ENCODE data around the gene MYMX. TPM values are rescaled to one million over a fixed set of nuclear protein-coding genes. Genes with fewer than 3 reads are reported as not detected.

MYMX gene
- polyA plus RNA-seq, 3 donors = 1.2 to 20.5 (median 2.1) TPM

DNA sequence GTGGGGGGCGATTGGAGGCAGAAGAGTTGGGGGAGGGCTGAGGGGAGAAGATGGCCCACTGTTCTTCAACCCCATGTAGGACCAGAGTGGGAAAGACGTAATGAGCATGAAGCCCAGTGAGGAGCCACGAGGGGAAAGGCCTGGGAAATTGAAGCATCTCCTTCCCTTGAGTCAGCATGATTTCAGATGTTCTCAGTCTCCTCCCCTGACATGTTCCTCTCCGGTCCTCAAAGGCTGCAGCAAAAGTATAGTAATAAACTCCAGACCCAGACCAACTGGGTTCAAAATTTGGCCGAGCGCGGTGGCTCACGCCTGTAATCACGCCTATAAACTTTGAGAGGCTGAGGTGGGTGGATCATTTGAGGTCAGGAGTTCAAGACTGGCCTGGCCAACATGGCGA is 50.5 kb downstream of the MYMX start:
- 70 to 80% (median 75%) methylated on average over 10 of the region's 10 CpGs for WGBS, 3 donors
- H3K27ac ChIP-seq (ENCODE audit: low read depth, low read length) = no peak overlapping the region

Other genes starting within 250 kb of the MYMX start
- 10 to 100 TPM; 23.2 to 54.9 (median 30.0) TPM for gene MRPL14, start 89.5 kb upstream of the MYMX start, polyA plus RNA-seq
- 10 to 100 TPM in 2 of 3 donors, 1 to 10 TPM in 1; 8.6 to 18.8 (median 10.9) TPM for gene TMEM63B, start 89.4 kb upstream of the MYMX start, polyA plus RNA-seq
- gene CAPN11, start 58.1 kb upstream of the MYMX start, polyA plus RNA-seq = 1 to 10 TPM in 2 of 3 donors, under 1 TPM in 1; 0.24 to 2.5 (median 2.0) TPM
- 100 to 1,000 TPM in 1 of 3 donors, 10 to 100 TPM in 2; 50.7 to 253 (median 57.6) TPM for gene SLC29A1, start 6.7 kb downstream of the MYMX start, polyA plus RNA-seq
- 100 to 1,000 TPM; 452 to 676 (median 667) TPM for gene HSP90AB1, start 30.2 kb downstream of the MYMX start, polyA plus RNA-seq
- gene SLC35B2, start 40.6 kb downstream of the MYMX start, polyA plus RNA-seq = 10 to 100 TPM; 12.5 to 27.8 (median 26.7) TPM
- 1 to 10 TPM; 3.1 to 9.8 (median 4.9) TPM for gene NFKBIE, start 48.6 kb downstream of the MYMX start, polyA plus RNA-seq
- under 1 TPM in 1 of 3 donors, not detected in 2; 0.06 TPM for gene TMEM151B, start 53.5 kb downstream of the MYMX start, polyA plus RNA-seq
- gene AARS2, start 96.4 kb downstream of the MYMX start, polyA plus RNA-seq = 1 to 10 TPM; 3.1 to 4.9 (median 4.7) TPM
- not detected for gene SPATS1, start 125.7 kb downstream of the MYMX start, polyA plus RNA-seq
- 1 to 10 TPM; 6.5 to 8.4 (median 7.6) TPM for gene CDC5L, start 170.8 kb downstream of the MYMX start, polyA plus RNA-seq

All from adipose tissue (tissue), 3 donors.